HG02610 (cell line): ENCODE results near the gene ATOSB.
A peak's percentile ranks its signal among the peaks of the same experiment; 100 is the strongest.

Source experiments
- ATAC-seq: cut with Tn5 transposase; IDR thresholded peaks from one replicate; pipeline ENCODE4 v1.9.1; 2021; ENCODE audit warnings: mild to moderate bottlenecking, moderate library complexity; ENCODE audit not compliant: unreplicated experiment

The ATOSB gene

DNA sequence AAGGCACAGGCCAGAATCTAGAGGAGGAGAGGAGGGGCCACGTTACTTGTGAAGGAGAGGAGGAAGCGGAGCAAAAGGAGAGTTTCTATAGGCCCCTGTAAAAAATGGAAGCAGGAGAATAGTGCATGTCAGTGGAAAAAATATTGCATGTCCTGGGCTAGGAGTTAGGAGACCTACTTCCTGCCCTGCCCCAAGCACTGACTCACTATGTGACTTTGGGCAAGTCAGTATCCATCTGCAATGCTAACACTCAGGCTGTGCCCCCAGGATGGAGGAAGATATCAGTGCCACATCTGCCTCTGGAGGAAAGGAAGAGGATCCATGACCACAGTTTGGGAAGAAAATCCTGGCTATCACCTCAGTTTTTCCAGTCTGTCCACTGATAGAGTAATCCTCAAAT lies 26.2 kb downstream of the ATOSB start:
- ATAC-seq, result no peak

DNA sequence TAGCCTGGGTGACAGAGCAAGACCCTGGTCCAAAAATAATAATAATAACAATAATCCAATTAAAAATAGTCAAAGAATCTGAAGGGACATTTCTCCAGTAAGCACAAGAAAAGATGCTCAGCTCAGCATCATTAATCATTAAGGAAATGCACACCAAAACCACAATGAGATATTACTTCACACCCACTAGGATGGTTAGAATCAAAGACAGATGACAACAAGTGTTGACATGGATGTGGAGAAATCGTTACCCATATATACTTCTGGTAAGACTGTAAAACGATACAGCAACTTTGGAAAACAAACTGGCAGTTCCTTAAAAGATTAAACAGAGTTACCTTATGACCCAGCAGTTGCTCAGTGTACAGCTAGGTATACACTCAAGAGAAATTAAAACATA lies 30.6 kb downstream of the ATOSB start:
- ATAC-seq, result no peak

DNA sequence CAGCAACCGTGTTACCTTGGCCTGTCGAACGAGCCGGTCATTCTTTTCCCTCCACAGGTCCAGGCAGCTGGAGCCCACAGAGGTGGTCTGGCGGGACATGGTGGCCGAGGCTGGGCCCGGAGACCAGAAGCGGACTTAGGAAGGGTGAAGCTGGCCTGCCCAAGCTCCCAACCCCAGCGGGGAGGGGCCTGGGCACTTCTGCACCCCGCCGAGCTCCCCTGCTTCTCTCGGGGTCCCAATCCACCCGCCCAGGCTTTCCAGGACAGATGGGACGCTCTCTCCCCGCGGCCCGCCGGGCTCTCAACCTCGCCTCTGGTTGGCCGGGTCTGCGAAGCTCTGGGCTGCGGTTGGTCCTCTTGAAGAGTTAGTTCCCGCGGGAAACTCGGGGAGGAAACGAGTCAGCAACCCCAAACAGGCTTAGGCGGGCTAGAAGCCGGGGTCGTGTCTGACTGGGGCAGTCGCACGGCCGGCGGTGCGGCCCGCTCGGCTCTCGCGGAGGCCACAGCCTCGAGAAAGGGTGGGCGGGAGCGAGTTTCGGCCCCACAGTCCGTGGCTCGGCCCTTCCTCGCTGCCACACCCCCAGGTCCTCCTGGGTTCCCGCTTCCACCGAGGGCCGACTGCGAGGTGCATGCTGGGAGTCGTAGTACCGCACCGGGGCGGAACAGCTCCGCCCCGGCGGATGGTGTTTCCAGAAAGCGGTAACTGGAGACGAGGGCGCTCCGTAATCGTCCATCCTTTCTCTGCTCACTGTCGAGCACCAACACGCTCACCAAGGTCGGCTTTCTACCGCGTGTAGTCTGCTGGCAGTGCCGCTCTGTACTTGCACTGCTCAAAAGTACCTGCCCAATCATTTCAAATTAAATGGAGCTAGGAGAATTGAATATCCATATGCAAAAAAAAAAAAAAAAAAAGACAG lies 36.0 kb downstream of the ATOSB start, which contains the start of gene FANCG:
Gene FANCG (minus strand): TSS at position 517 of the 916 bp plus-strand sequence. CDS start 418 bp downstream, at position 99.
- ATAC-seq, result peak; percentile 85

DNA sequence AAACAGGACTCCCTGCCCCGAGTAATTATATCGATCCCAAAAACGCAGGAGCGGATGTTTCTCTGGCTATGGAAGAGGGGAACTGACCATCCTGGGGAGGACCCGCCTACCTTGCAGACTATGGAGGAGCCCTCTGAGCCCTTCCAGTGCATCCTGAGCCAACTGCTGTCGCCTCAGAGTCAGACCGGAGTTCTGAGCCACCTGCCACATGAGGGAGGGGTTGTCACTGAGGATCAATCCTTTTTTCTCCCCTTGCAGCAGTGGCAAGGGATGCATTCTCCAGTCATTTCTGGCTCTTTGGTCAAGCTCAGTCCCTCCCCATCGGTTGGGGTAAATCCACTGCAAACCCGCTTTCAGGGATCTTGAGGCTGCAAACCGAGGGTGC lies 36.6 kb downstream of the ATOSB start:
- no peak for ATAC-seq

DNA sequence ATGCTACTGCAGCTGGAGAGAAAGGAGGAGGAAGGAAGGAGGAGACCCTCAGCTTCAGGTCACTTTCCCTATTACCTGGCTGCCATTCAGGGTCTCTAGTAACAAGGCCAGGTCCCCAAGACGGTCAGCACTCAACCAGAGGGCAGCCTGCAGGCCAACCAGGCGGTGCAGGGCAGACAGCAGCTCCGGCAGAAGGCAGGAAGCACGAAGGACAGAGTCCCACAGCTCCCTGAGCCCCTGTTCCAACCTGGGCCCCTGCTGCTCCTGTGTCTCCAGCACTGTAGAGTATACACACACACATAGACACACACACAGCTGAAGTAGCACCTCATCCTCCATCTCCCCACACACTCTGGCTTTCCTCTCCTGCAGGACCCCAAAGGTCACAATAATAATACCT lies 37.6 kb downstream of the ATOSB start:
- no peak for ATAC-seq

DNA sequence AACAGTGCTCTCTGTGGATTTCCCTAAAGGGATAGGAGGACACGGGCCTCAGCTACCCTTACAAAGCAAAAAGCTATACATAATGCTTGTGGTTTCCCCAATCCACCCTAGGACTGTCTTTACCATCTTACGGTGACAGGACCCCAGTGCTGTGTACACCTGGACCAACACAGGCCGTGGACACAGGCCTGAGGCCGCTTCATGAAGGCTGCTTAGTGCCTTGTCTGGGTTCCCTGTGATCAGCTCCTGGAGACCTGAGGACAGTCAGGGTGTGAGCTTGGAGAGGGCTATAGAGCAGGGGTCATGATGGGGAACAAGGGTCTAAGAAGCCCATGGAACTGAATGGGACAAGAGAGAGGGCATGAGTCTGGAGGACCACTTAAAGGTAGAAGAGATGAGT lies 38.8 kb downstream of the ATOSB start:
- no peak for ATAC-seq

DNA sequence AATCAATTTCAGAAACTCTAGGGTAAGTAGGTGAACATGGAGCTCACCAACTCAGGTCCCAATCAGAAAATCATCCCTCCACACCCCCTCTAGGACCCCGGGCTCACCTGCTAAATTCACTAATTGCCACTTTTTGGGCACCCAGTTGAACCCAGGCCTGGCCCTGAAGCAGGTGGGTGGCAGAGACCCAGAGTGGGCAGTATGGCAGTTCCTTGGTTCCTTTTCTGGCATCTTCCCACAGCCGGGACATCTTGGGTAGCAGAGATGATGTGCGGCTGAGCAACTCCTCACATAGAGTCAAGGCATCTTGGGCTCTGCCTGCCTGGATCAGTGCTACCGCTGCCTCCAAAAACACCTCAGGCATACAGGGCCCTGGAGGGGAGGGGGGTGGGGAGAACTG lies 40.3 kb downstream of the ATOSB start:
- ATAC-seq, result no peak

DNA sequence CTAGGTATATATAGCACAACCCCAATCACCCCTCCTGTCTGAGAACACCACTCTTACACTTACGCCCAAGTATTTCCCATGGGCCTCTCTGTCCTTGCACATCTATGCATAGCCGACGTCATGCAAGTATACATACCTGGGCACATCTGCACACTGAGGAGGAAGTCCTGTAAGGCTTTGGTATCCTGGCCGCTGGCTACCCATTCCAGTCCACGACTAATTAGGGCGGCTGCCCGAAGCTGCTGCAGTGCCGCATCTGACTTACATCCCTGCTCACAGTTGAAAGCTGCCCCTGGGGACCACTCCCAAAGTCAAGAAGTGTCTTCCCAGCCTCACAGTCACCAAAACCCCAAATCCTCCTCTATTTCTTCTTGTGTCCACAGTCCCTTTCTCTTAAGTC lies 40.9 kb downstream of the ATOSB start:
- ATAC-seq, result no peak

DNA sequence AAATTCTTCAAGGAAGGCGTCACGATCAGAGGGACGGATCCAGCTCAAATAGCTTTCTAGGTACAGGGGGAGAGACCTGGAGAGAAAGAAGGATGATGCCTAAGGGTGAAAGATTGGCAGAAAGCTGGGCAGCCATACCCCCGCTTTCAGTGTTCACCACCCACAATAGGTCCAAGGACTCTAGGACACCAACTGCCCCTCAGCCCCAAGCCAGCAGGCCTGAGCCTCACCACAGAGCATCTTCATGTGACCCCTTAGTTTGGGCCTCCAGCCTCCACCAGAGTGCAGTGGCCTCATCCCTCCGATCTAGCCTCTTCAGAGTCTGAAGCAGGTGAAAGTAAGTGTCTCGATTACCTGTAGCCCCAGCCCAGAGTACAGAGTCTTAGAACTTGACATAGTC lies 41.5 kb downstream of the ATOSB start:
- no peak for ATAC-seq

DNA sequence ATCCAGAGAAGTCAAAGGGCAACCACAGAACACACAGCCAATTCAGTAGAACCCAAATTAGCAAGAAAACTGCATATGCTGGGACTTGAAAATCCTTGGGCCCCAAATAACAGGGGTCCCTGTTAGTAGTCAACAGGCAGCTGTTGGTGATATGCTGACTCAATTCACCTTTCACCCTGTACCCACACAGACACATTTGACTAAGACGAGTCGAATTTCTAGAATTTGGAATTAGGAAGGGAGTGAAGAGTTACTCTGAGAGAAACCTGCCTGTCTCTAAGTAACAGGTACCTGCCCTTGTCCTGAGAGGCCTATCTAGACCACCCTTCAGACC lies 42.4 kb downstream of the ATOSB start:
- no peak for ATAC-seq

DNA sequence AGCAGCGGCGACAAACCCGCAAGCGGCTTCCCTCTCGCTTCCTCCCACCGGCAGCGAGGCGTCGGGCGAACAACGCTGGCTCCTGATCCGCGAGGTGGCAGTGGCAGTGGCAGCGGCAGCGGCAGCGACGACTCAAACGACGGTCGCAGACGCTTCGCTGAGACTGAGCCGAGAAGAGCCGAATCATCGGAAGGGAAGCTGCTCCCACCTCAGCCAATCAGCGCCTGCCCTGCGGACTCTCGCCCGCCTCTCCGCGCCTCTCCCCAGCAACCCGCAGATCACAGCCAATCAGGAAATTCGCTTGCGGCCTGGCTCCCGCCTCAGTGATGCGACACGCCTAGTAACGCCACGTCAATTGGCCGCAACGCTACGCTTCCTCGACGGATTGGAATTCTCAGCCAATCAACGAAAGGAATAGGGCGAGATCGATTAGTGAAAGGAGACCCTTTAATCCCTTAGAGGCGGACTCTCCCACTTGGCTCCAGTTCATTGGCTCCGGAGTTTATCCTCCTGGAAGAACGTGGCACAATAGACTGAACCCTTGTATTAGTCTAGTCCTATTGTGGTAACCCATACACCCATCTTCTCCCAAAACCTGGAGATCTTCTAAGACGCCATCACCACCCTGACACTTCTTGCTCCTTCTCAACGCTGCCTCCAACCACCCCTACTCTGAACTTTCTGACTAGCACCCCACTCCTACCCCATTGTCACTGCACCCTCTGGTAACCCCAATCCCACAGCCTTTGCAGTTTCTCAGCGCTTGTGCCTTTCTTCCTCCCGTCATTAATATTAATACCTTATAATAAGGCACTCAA lies 43.0 kb downstream of the ATOSB start, which contains the start of gene VCP:
Gene VCP (minus strand): TSS at position 165 of the 818 bp plus-strand sequence. CDS start 272 bp downstream, outside the sequence.
- peak; percentile 87 for ATAC-seq

DNA sequence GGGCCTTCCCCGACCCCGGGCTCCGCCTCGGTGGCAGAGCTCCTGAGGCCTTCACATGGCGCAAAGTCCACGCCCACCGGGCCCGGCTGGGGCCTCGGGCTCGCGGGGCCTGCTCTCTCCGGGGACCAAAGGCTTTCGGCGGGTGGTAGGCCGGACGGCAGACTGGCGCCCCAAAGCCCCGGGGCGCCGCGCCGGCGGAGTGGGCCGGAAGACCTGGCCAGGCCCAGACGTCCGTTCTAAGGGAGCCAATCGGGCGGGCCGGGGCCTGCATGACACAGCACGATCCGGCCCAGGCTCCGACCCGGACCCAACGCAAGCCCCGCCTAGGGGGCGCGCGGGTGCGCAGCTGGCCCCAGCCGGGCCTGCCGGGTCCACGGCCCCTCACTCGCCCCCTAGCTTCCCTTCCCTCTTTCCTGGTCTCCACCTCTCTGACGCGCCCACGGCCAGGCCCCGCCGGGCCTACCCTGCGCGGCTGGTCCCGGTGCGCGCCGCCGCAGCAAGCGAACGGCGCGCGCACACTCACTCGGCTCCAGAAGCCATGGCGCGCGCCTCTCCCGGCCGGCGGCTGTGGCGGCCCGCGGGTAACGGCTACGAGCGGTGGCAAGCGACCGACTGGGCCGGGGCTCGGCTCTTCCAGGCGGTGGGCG lies 43.7 kb downstream of the ATOSB start:
- peak; percentile 46 for ATAC-seq

DNA sequence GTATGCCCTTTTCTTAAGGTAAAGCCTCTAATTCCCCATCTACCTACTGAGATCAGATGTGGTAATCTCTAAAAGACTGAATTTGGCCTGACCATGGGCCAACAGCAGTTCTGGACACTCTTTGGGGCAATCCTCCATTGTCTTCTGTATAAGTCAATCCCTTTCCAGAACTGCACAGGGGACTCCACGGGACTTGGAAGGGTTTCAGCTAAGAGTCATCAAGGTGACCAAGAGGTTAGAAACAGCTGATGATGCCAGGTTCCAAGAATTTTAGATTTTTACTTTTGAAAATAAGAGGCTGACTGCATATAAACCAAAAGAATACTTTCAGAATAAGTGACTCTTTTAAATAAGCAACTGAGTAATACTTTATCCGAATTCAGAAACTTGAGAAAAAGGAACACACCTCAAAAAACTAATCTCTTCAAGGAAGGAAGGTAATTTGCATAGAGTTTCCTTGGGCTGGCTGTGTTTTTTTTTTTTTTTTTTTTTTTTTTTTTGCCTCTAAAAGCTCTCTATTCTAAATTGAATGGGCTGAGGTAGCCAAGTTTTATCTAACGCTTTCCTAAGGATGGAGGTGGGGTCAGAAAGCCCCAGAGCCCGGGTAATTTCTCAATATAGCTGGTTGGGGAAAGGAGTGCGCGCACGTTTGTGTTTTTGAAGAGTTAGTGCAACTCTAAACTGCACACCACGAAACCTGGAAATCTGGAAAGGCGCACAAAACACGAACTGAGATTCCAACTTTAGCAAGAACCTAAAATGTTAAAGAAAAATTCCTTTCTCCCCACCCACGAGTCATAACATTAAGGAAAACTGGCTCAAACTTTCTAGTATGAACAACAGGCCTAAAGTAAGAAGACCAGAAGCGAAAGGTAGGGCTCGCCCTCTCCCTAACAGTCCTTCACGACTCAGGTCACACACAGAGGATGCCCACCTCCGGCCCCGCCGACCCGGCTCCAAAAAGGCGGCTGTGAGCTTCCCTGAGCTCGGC lies 44.5 kb downstream of the ATOSB start:
- no peak for ATAC-seq

DNA sequence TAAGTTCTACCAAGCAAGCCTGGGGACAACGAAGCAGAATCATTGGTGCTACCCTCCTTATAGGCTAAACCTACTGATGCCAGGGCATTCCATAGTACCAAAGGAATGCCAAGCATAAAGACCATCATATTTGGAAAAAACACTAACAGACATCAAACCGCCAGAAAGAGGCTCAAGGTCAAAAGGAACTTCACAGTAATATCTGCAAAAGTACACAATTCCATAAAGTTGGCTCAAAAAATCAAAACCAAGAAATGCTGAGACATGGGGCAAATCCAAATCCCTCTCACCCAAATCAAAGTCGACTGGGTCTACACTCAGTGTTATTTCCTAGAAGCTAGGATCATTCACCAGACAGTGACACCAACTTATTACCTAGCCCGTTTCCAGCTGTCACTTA lies 46.6 kb downstream of the ATOSB start:
- no peak for ATAC-seq

DNA sequence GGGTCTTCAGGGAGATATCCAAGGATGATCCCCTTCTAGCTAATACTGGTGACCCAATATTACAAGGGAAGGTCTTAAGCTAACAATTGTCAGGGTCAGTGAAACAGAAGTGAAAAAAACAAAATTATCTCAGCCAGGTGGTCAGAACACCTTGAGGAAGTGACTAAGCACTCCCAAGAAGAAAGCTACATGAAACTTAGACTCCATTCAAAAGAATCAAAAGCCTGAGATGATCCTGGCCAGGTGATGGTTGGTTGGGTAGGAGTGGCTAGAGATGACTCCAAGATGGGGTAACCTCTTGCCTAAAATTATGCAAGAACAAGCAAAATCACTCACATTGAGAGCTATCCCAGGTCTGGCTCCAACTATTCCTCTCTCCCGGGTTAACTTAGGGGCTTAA lies 48.6 kb downstream of the ATOSB start:
- no peak for ATAC-seq

DNA sequence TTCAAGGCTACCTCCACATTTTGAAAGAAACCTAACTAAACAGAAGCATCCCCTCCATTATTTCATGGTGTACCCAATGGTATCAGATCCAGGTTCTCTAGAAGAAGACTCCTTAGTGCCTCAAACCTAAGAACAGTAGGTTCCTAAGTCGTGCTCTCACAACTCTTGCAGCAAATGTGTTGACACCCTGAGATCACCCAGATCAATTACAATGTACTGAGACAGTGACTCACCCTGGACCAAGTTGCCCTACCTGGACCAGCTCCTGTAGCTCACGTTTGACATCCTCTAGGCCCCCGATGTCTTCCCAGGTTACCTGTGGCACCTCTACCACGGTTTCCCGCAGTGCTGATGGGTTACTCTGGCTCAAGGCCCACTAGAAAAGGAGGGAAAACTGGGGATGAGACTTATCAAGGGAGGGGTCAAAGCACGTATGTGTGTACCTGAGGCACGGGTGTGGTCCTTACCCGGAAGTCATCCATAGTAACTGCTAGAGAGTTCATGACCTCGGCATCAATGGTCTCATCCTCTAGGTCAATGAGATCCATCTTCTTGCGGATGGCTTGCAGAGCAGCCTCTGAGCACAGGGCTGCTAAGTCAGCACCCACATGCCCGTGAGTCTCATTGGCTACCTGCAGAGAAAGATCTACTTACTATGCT lies 55.0 kb downstream of the ATOSB start:
- no peak for ATAC-seq

DNA sequence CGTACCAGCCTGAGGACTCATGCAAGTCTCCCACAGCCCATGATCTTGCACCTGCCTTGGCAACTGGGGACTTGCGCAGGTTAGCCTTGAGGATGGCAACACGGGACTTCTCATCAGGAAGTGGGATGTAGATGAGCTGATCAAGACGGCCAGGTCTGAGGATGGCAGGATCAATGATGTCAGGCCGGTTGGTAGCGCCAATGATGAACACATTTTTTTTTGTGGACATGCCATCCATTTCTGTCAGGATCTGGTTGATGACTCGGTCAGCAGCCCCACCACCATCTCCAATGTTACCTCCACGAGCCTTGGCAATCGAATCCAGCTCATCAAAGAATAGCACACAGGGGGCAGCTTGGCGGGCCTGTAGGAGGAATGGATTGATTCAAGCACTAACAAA lies 56.2 kb downstream of the ATOSB start:
- ATAC-seq, result no peak

DNA sequence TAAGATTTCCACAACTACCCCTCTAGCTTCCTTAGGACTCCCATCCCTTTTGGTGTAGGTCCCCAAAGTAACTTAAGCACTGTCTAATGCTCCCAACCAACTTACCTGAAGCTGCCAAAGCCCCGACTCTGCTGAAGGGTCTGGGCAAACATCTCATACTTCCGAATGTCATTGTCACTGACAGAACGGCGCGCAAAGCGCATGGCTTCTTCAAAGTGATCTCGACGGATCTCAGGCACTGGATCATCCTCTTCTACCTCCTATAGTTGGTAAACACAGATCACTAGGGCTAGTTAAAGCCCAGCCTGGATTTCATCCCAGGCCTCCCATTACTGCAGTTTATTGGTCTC lies 58.4 kb downstream of the ATOSB start:
- ATAC-seq, result no peak

DNA sequence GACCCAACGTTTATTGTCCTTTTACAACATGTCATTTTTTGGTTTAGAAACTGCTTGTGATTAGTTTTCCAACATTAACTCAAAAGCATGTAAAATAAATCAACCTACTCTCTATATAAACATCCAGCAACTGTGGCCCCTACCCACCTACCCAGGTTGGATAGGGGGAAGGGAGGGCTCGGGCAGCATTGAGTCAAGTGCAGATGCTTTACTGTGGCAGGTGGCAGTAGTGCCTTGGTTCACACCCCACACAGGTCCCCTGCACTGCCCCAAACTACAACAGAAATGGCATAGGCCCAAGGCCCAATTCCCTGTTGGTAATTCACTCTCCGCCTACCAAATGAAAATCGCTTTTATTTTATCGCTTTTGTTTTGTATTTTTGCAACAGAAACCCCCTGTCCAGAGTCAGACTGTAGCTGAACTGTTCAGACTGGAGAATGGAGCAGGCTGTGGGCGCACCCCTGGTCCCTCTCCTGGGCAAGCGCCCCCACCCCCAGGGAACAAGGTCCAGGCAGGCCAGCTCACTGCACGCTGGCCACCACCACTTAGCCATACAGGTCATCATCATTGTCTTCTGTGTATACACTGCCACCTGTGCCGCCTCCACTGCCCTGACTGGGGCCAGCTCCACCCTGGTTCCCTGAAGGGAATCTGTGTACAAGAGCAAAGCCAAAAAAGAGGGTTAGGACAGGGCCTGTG lies 58.9 kb downstream of the ATOSB start:
- no peak for ATAC-seq
